Naive thymus-derived CD4-positive, alpha-beta T cell (primary cell): Measurements from ENCODE around the gene ATP1B3. TPM values are rescaled to one million over a fixed set of nuclear protein-coding genes. Genes with fewer than 3 reads are reported as not detected.

Source experiments
- ATAC-seq: fragments of 150-1000 bp; cut with Tn5 transposase; 2 replicates; pipeline ENCODE4 v1.10.0; 2021; ENCODE audit warnings: mild to moderate bottlenecking, moderate library complexity
- CTCF ChIA-PET: fragments of 350-600 bp; sonication (Branson Sonifier 250); formaldehyde crosslinking; loops from one replicate; lab custom pipeline; 2021; ENCODE audit warnings: antibody characterized with exemption; lab: Charles Lee
- POLR2A ChIA-PET: fragments of 350-600 bp; sonication (Branson Sonifier 250); formaldehyde crosslinking; loops from one replicate; lab custom pipeline; 2021; ENCODE audit warnings: antibody characterized with exemption, inconsistent platforms; lab: Charles Lee
- DNase-seq, 9 donors: peaks; one replicate each; pipeline versions ENCODE4 v3.0.0 to v3.0.0-alpha.2; 2020 to 2022; ENCODE audit warnings: mixed read lengths in 1 of 9
- H3K27ac ChIP-seq: one replicate; pipeline ENCODE4 v1.7.0; 2013; ENCODE audit warnings: mild to moderate bottlenecking, low read depth, low read length, moderate library complexity
- H3K27me3 ChIP-seq, 2 donors: one replicate each; pipeline ENCODE4 v1.7.0; 2013; ENCODE audit warnings: low read length in 2 of 2, mild to moderate bottlenecking in 2 of 2, moderate library complexity in 2 of 2; ENCODE audit not compliant: control insufficient read depth in 2 of 2, insufficient read depth in 2 of 2
- H3K36me3 ChIP-seq, 3 experiments: 1 replicate in 2 of 3; 2 replicates in 1 of 3; pipeline ENCODE4 v1.7.0; 2013; ENCODE audit warnings: low read length in 3 of 3, mild to moderate bottlenecking in 3 of 3, moderate library complexity in 1 of 3; ENCODE audit not compliant: insufficient read depth in 3 of 3, control insufficient read depth in 2 of 3
- H3K4me1 ChIP-seq, 2 donors: one replicate each; pipeline ENCODE4 v1.7.0; 2013; ENCODE audit warnings: low read length in 2 of 2, mild to moderate bottlenecking in 2 of 2, moderate library complexity in 1 of 2; ENCODE audit not compliant: control insufficient read depth in 2 of 2, insufficient read depth in 2 of 2
- H3K4me3 ChIP-seq: 2 replicates; pipeline ENCODE4 v1.7.0; 2013; ENCODE audit warnings: mild to moderate bottlenecking, low read length
- H3K9me3 ChIP-seq, 3 experiments: 1 replicate in 2 of 3; 2 replicates in 1 of 3; pipeline ENCODE4 v1.7.0; 2013; ENCODE audit warnings: low read length in 3 of 3; ENCODE audit not compliant: control insufficient read depth in 2 of 3
- H3K27ac Mint-ChIP-seq, 9 donors: one replicate each; pipeline ENCODE4 v1.8.0; 2020 to 2022; ENCODE audit warnings: mixed read lengths in 9 of 9, mild to moderate bottlenecking in 8 of 9, moderate library complexity in 5 of 9, inconsistent platforms in 2 of 9
- H3K27me3 Mint-ChIP-seq, 5 donors: one replicate each; pipeline ENCODE4 v1.8.0; 2021 to 2022; ENCODE audit warnings: mixed read lengths in 5 of 5, mild to moderate bottlenecking in 1 of 5
- H3K36me3 Mint-ChIP-seq, 5 donors: one replicate each; pipeline ENCODE4 v1.8.0; 2020 to 2022; ENCODE audit warnings: mixed read lengths in 5 of 5, mild to moderate bottlenecking in 3 of 5, inconsistent platforms in 1 of 5
- H3K4me1 Mint-ChIP-seq, 7 donors: one replicate each; pipeline ENCODE4 v1.8.0; 2020 to 2022; ENCODE audit warnings: mixed read lengths in 7 of 7, mild to moderate bottlenecking in 3 of 7, inconsistent platforms in 1 of 7
- H3K4me3 Mint-ChIP-seq, 10 donors: one replicate each; pipeline ENCODE4 v1.8.0; 2020 to 2022; ENCODE audit warnings: mild to moderate bottlenecking in 10 of 10, mixed read lengths in 10 of 10, moderate library complexity in 6 of 10, inconsistent platforms in 2 of 10
- H3K9me3 Mint-ChIP-seq, 11 donors: one replicate each; pipeline ENCODE4 v1.8.0; 2020 to 2022; ENCODE audit warnings: mixed read lengths in 11 of 11, mild to moderate bottlenecking in 4 of 11, inconsistent platforms in 1 of 11, moderate library complexity in 1 of 11
- intact Hi-C, 2 donors: fragments of 100-400 bp; cut with micrococcal nuclease; formaldehyde crosslinking; loops; one replicate each; pipeline ENCODE4 v1.15.1; 2023
- polyA plus RNA-seq, 2 donors: library from polyadenylated mRNA; unstranded; fragments of 300-500 nt; fragmentation: Illumina TruSeq; gene quantifications; one replicate each; pipeline ENCODE4 v1.2.3, GENCODE V29; 2021
- total RNA-seq, 6 experiments: library from RNA in 5 of 6; stranded (reverse) in 5 of 6; gene quantifications; 1 replicate in 5 of 6; 2 replicates in 1 of 6; pipeline ENCODE4 v1.2.3 and lab custom pipeline; 2021 to 2026

Gene ATP1B3
- total and polyA plus RNA-seq, 7 experiments from 2014 or later: 24.2 to 104 (median 35.2) TPM

GRCh38 chr3:141939759-141940158 lies 63.3 kb downstream of the ATP1B3 start:
- no peak overlapping the region for H3K27ac ChIP-seq
- H3K4me1 Mint-ChIP-seq: peaks cover 0 to 9% (median 5%) of the 10 kb centered on the region in 7 donors
- H3K27me3 ChIP-seq: no peaks in the 10 kb centered on the region
- no peaks in the 10 kb centered on the region for H3K27me3 Mint-ChIP-seq
- no peak overlapping the region for H3K4me3 ChIP-seq
- POLR2A ChIA-PET: no interaction called here
- no peaks in the 10 kb centered on the region for H3K36me3 Mint-ChIP-seq
- CTCF ChIA-PET: no interaction called here
- H3K9me3 Mint-ChIP-seq: no peaks in the 10 kb centered on the region
- intact Hi-C loops: no loop called here
- no peaks in the 10 kb centered on the region for H3K36me3 ChIP-seq
- H3K9me3 ChIP-seq: no peaks in the 10 kb centered on the region
- no peaks in the 10 kb centered on the region for H3K4me1 ChIP-seq
- ATAC-seq: no peak
- no peak for DNase-seq
- H3K27ac Mint-ChIP-seq: no peak overlapping the region
- H3K4me3 Mint-ChIP-seq: no peak overlapping the region

GRCh38 chr3:141940194-141940776 lies 63.8 kb downstream of the ATP1B3 start:
- ChIA-PET POLR2A (no interaction called here), CTCF (no interaction called here)
- intact Hi-C loops: no loop called here
- no peaks in the 10 kb centered on the region for H3K9me3 ChIP-seq
- peak; percentile 16 for ATAC-seq
- DNase-seq: peak in 1 of 9 donors; percentile 51
- Mint-ChIP-seq H3K9me3 (no peaks in the 10 kb centered on the region), H3K36me3 (peaks cover 0 to 1% (median 0%) of the 10 kb centered on the region in 5 donors), H3K4me1 (peaks cover 0 to 9% (median 5%) of the 10 kb centered on the region in 7 donors), H3K27ac (no peak overlapping the region), H3K4me3 (no peak overlapping the region), H3K27me3 (no peaks in the 10 kb centered on the region)
- no peak overlapping the region for H3K4me3 ChIP-seq
- no peak overlapping the region for H3K27ac ChIP-seq
- no peaks in the 10 kb centered on the region for H3K36me3 ChIP-seq
- H3K27me3 ChIP-seq: no peaks in the 10 kb centered on the region
- no peaks in the 10 kb centered on the region for H3K4me1 ChIP-seq

GRCh38 chr3:141941093-141941492 lies 64.7 kb downstream of the ATP1B3 start:
- Mint-ChIP-seq H3K27ac (peak overlapping the region in 1 of 9 donors; percentile 70), H3K27me3 (no peaks in the 10 kb centered on the region), H3K4me1 (peaks cover 0 to 9% (median 5%) of the 10 kb centered on the region in 7 donors), H3K4me3 (no peak overlapping the region), H3K9me3 (no peaks in the 10 kb centered on the region), H3K36me3 (peaks cover 0 to 4% (median 0%) of the 10 kb centered on the region in 5 donors)
- ATAC-seq (peak; percentile 45), DNase-seq (no peak)
- no peak overlapping the region for H3K27ac ChIP-seq
- ChIA-PET POLR2A (interaction anchor here (0.6 kb wide), 1 partner anchor 18 kb away, joined by 4 read pairs; no protein-coding TSS in a partner anchor), CTCF (no interaction called here)
- no peak overlapping the region for H3K4me3 ChIP-seq
- H3K36me3 ChIP-seq: no peaks in the 10 kb centered on the region
- no peaks in the 10 kb centered on the region for H3K4me1 ChIP-seq
- H3K27me3 ChIP-seq: no peaks in the 10 kb centered on the region
- H3K9me3 ChIP-seq: no peaks in the 10 kb centered on the region
- intact Hi-C loops: no loop called here

- ATAC-seq (no peak), DNase-seq (no peak)
- no peaks in the 10 kb centered on the region for H3K27me3 ChIP-seq
- H3K4me1 ChIP-seq: no peaks in the 10 kb centered on the region
- Mint-ChIP-seq H3K36me3 (peaks cover 0 to 4% (median 0%) of the 10 kb centered on the region in 5 donors), H3K27me3 (no peaks in the 10 kb centered on the region), H3K9me3 (no peaks in the 10 kb centered on the region), H3K4me1 (peaks cover 0 to 9% (median 5%) of the 10 kb centered on the region in 7 donors), H3K27ac (no peak overlapping the region), H3K4me3 (no peak overlapping the region)
- H3K4me3 ChIP-seq: no peak overlapping the region
- no peak overlapping the region for H3K27ac ChIP-seq
- ChIA-PET CTCF (no interaction called here), POLR2A (no interaction called here)
- no peaks in the 10 kb centered on the region for H3K36me3 ChIP-seq
- intact Hi-C loops: no loop called here
- no peaks in the 10 kb centered on the region for H3K9me3 ChIP-seq
Observed at GRCh38 chr3:141942006-141942405, 65.6 kb downstream of the ATP1B3 start.

- Mint-ChIP-seq H3K27ac (no peak overlapping the region), H3K36me3 (peaks cover 0 to 12% (median 5%) of the 10 kb centered on the region in 5 donors)
- no peaks in the 10 kb centered on the region for H3K9me3 ChIP-seq
Observed at GRCh38 chr3:141945726-141946485, 69.5 kb downstream of the ATP1B3 start.

GRCh38 chr3:141949399-141949798 lies 73.0 kb downstream of the ATP1B3 start:
- Histone ChIP-seq H3K27me3 (no peaks in the 10 kb centered on the region), H3K4me1 (no peaks in the 10 kb centered on the region), H3K9me3 (no peaks in the 10 kb centered on the region), H3K36me3 (peaks cover 0 to 24% (median 0%) of the 10 kb centered on the region in 3 experiments), H3K27ac (no peak overlapping the region), H3K4me3 (no peak overlapping the region)
- peak overlapping the region in 1 of 9 donors; percentile 9 for H3K27ac Mint-ChIP-seq
- H3K4me3 Mint-ChIP-seq: no peak overlapping the region
- intact Hi-C loops: no loop called here
- POLR2A ChIA-PET: no interaction called here
- ATAC-seq (no peak), DNase-seq (peak in 1 of 9 donors; percentile 3)
- H3K9me3 Mint-ChIP-seq: peaks cover 0 to 2% (median 0%) of the 10 kb centered on the region in 11 donors
- H3K4me1 Mint-ChIP-seq: no peaks in the 10 kb centered on the region
- peaks cover 0 to 25% (median 12%) of the 10 kb centered on the region in 5 donors for H3K36me3 Mint-ChIP-seq
- CTCF ChIA-PET: no interaction called here
- no peaks in the 10 kb centered on the region for H3K27me3 Mint-ChIP-seq

More at GRCh38 chr3:141945726-141946485, 69.5 kb downstream of the ATP1B3 start:
- Histone ChIP-seq H3K4me1 (no peaks in the 10 kb centered on the region), H3K27ac (no peak overlapping the region), H3K4me3 (no peak overlapping the region), H3K36me3 (peaks cover 0 to 4% (median 0%) of the 10 kb centered on the region in 3 experiments), H3K27me3 (no peaks in the 10 kb centered on the region)
- intact Hi-C loops: no loop called here
- ChIA-PET CTCF (no interaction called here), POLR2A (no interaction called here)
- Mint-ChIP-seq H3K27me3 (no peaks in the 10 kb centered on the region), H3K4me1 (peaks cover 0 to 7% (median 3%) of the 10 kb centered on the region in 7 donors), H3K4me3 (no peak overlapping the region), H3K9me3 (peaks cover 0 to 2% (median 0%) of the 10 kb centered on the region in 11 donors)
- ATAC-seq (no peak), DNase-seq (no peak)
